ENCODE measurements around the gene KDF1. TPM values are rescaled to one million over a fixed set of nuclear protein-coding genes. Genes with fewer than 3 reads are reported as not detected.

The KDF1 gene
- total and polyA plus RNA-seq, 2 of the 13 experiments (the other 11 are each of a cell fraction or from before 2014, with no cell fraction given), result 1.9 to 4.9 TPM

DNA sequence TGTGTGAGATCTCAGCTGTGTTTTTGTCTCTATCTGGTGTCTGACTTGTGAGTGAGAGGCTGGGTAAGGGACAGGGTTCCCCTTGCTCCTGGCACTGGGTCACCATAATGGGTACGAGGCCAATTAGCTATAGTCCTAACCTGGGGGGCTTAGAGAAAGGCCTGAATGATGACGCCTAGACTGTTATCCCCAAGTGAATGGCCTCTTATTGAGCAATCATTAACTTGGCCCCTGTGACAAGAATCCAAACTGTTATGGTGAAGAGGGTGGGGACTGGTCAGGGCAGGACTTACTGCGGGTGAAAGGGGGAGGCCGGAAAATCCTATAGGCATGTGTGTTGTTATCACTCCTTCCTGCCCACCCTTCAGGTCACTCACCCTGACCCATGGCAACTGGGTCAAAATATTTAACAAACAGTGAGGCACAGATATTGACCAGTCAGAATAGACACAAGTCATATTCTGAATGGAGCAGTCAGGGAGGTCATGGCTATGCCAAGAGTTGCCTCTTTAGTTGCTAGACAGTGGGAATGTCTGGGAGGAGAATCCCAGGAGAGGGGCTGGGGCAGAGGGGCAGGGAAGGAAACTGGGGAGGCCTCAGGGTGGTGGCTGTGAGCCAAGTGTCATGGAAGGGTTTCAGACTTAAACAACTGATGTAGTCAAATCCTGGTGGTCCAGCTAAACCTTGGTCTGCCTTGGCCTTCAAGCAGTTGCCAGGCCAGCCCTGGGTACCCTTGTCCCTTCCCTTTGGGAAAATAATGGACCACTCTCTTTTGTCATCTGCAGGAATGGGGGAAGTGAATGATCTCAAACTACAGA, 49.7 kb downstream of the KDF1 start (continued):
- TF ChIP-seq ZBTB20 (CRISPR knock-in tag; IDR thresholded peaks at IDR 0.05; ENCODE audit: borderline replicate concordance, low read depth) (peak; percentile 99), ZNF296 (CRISPR knock-in tag; conservative IDR thresholded peaks at IDR 0.05) (no peak), ESRRA (CRISPR knock-in tag; IDR thresholded peaks at IDR 0.05; ENCODE audit: low read depth) (peak; percentile 86), FOXA3 (CRISPR knock-in tag; IDR thresholded peaks at IDR 0.05) (peak; percentile 78), RCOR2 (CRISPR knock-in tag; IDR thresholded peaks at IDR 0.05) (peak; percentile 91), ZNF549 (CRISPR knock-in tag; IDR thresholded peaks at IDR 0.05) (no peak), ZIK1 (CRISPR knock-in tag; IDR thresholded peaks at IDR 0.05; ENCODE audit: borderline replicate concordance, low read depth) (no peak), HMGXB3 (CRISPR knock-in tag; IDR thresholded peaks at IDR 0.05; ENCODE audit: borderline replicate concordance) (peak; percentile 82), GZF1 (CRISPR knock-in tag; IDR thresholded peaks at IDR 0.05) (no peak), AHDC1 (CRISPR knock-in tag; IDR thresholded peaks at IDR 0.05; ENCODE audit: borderline replicate concordance) (peak; percentile 76), GLMP (CRISPR knock-in tag; IDR thresholded peaks at IDR 0.05; ENCODE audit: borderline replicate concordance) (no peak), ZNF281 (CRISPR knock-in tag; IDR thresholded peaks at IDR 0.05; ENCODE audit: borderline replicate concordance) (peak; percentile 70; the same call in 1 of the 2 replicates), ZBTB21 (CRISPR knock-in tag; IDR thresholded peaks at IDR 0.05) (peak; percentile 39; the same call in 1 of the 2 replicates), KDM1A (CRISPR knock-in tag; IDR thresholded peaks at IDR 0.05) (no peak), CBX1 (IDR thresholded peaks at IDR 0.05; ENCODE audit: low read depth) (no peak)
